Naive thymus-derived CD4-positive, alpha-beta T cell (primary cell): ENCODE measurements around the gene PSD2. TPM values are rescaled to one million over a fixed set of nuclear protein-coding genes. Genes with fewer than 3 reads are reported as not detected.

Source experiments
- ATAC-seq: fragments of 150-1000 bp; cut with Tn5 transposase; 2 replicates; pipeline ENCODE4 v1.10.0; 2021; ENCODE audit warnings: mild to moderate bottlenecking, moderate library complexity
- CTCF ChIA-PET: fragments of 350-600 bp; sonication (Branson Sonifier 250); formaldehyde crosslinking; loops from one replicate; lab custom pipeline; 2021; ENCODE audit warnings: antibody characterized with exemption; lab: Charles Lee
- POLR2A ChIA-PET: fragments of 350-600 bp; sonication (Branson Sonifier 250); formaldehyde crosslinking; loops from one replicate; lab custom pipeline; 2021; ENCODE audit warnings: antibody characterized with exemption, inconsistent platforms; lab: Charles Lee
- DNase-seq, 9 donors: peaks; one replicate each; pipeline versions ENCODE4 v3.0.0 to v3.0.0-alpha.2; 2020 to 2022; ENCODE audit warnings: mixed read lengths in 1 of 9
- H3K27ac ChIP-seq: one replicate; pipeline ENCODE4 v1.7.0; 2013; ENCODE audit warnings: mild to moderate bottlenecking, low read depth, low read length, moderate library complexity
- H3K27me3 ChIP-seq, 2 donors: one replicate each; pipeline ENCODE4 v1.7.0; 2013; ENCODE audit warnings: low read length in 2 of 2, mild to moderate bottlenecking in 2 of 2, moderate library complexity in 2 of 2; ENCODE audit not compliant: control insufficient read depth in 2 of 2, insufficient read depth in 2 of 2
- H3K36me3 ChIP-seq, 3 experiments: 1 replicate in 2 of 3; 2 replicates in 1 of 3; pipeline ENCODE4 v1.7.0; 2013; ENCODE audit warnings: low read length in 3 of 3, mild to moderate bottlenecking in 3 of 3, moderate library complexity in 1 of 3; ENCODE audit not compliant: insufficient read depth in 3 of 3, control insufficient read depth in 2 of 3
- H3K4me1 ChIP-seq, 2 donors: one replicate each; pipeline ENCODE4 v1.7.0; 2013; ENCODE audit warnings: low read length in 2 of 2, mild to moderate bottlenecking in 2 of 2, moderate library complexity in 1 of 2; ENCODE audit not compliant: control insufficient read depth in 2 of 2, insufficient read depth in 2 of 2
- H3K4me3 ChIP-seq: 2 replicates; pipeline ENCODE4 v1.7.0; 2013; ENCODE audit warnings: mild to moderate bottlenecking, low read length
- H3K9me3 ChIP-seq, 3 experiments: 1 replicate in 2 of 3; 2 replicates in 1 of 3; pipeline ENCODE4 v1.7.0; 2013; ENCODE audit warnings: low read length in 3 of 3; ENCODE audit not compliant: control insufficient read depth in 2 of 3
- H3K27ac Mint-ChIP-seq, 9 donors: one replicate each; pipeline ENCODE4 v1.8.0; 2020 to 2022; ENCODE audit warnings: mixed read lengths in 9 of 9, mild to moderate bottlenecking in 8 of 9, moderate library complexity in 5 of 9, inconsistent platforms in 2 of 9
- H3K27me3 Mint-ChIP-seq, 5 donors: one replicate each; pipeline ENCODE4 v1.8.0; 2021 to 2022; ENCODE audit warnings: mixed read lengths in 5 of 5, mild to moderate bottlenecking in 1 of 5
- H3K36me3 Mint-ChIP-seq, 5 donors: one replicate each; pipeline ENCODE4 v1.8.0; 2020 to 2022; ENCODE audit warnings: mixed read lengths in 5 of 5, mild to moderate bottlenecking in 3 of 5, inconsistent platforms in 1 of 5
- H3K4me1 Mint-ChIP-seq, 7 donors: one replicate each; pipeline ENCODE4 v1.8.0; 2020 to 2022; ENCODE audit warnings: mixed read lengths in 7 of 7, mild to moderate bottlenecking in 3 of 7, inconsistent platforms in 1 of 7
- H3K4me3 Mint-ChIP-seq, 10 donors: one replicate each; pipeline ENCODE4 v1.8.0; 2020 to 2022; ENCODE audit warnings: mild to moderate bottlenecking in 10 of 10, mixed read lengths in 10 of 10, moderate library complexity in 6 of 10, inconsistent platforms in 2 of 10
- H3K9me3 Mint-ChIP-seq, 11 donors: one replicate each; pipeline ENCODE4 v1.8.0; 2020 to 2022; ENCODE audit warnings: mixed read lengths in 11 of 11, mild to moderate bottlenecking in 4 of 11, inconsistent platforms in 1 of 11, moderate library complexity in 1 of 11
- intact Hi-C, 2 donors: fragments of 100-400 bp; cut with micrococcal nuclease; formaldehyde crosslinking; loops; one replicate each; pipeline ENCODE4 v1.15.1; 2023
- polyA plus RNA-seq, 2 donors: library from polyadenylated mRNA; unstranded; fragments of 300-500 nt; fragmentation: Illumina TruSeq; gene quantifications; one replicate each; pipeline ENCODE4 v1.2.3, GENCODE V29; 2021
- total RNA-seq, 6 experiments: library from RNA in 5 of 6; stranded (reverse) in 5 of 6; gene quantifications; 1 replicate in 5 of 6; 2 replicates in 1 of 6; pipeline ENCODE4 v1.2.3 and lab custom pipeline; 2021 to 2026

The PSD2 gene
- total and polyA plus RNA-seq, 7 experiments from 2014 or later, result 0.05 to 0.42 TPM; not detected in 5

DNA sequence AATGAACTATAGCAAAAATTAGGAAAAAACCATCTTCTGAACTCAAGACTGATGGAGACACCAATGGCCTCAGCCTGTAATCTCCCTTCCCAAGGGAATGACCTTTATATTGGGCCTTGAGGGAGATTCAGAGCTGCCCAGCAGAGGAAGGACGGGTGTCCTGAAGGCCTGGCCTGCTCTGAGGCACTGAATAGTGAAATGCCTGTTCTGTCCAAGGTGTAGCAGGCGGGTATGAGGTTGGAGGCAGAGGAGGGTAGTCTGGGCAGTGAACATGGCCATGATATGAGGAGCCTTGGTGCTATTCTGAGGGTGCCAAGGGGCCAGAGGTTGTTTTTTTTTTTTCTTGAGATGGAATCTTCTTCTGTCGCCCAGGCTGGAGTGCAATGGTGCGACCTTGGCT lies 25.0 kb downstream of the PSD2 start:
- Histone ChIP-seq H3K27ac (no peak overlapping the region), H3K9me3 (no peaks in the 10 kb centered on the region), H3K36me3 (no peaks in the 10 kb centered on the region), H3K4me3 (no peak overlapping the region), H3K4me1 (no peaks in the 10 kb centered on the region), H3K27me3 (no peaks in the 10 kb centered on the region)
- peaks cover 0 to 1% (median 0%) of the 10 kb centered on the region in 7 donors for H3K4me1 Mint-ChIP-seq
- POLR2A ChIA-PET, result no interaction called here
- H3K4me3 Mint-ChIP-seq, result no peak overlapping the region
- H3K36me3 Mint-ChIP-seq, result peaks cover 0 to 14% (median 4%) of the 10 kb centered on the region in 5 donors
- peaks cover 3 to 19% (median 11%) of the 10 kb centered on the region in 5 donors for H3K27me3 Mint-ChIP-seq
- no peak for DNase-seq
- intact Hi-C loops, result no loop called here
- ATAC-seq, result no peak
- peaks cover 2 to 20% (median 7%) of the 10 kb centered on the region in 11 donors for H3K9me3 Mint-ChIP-seq
- CTCF ChIA-PET, result no interaction called here
- H3K27ac Mint-ChIP-seq, result no peak overlapping the region

DNA sequence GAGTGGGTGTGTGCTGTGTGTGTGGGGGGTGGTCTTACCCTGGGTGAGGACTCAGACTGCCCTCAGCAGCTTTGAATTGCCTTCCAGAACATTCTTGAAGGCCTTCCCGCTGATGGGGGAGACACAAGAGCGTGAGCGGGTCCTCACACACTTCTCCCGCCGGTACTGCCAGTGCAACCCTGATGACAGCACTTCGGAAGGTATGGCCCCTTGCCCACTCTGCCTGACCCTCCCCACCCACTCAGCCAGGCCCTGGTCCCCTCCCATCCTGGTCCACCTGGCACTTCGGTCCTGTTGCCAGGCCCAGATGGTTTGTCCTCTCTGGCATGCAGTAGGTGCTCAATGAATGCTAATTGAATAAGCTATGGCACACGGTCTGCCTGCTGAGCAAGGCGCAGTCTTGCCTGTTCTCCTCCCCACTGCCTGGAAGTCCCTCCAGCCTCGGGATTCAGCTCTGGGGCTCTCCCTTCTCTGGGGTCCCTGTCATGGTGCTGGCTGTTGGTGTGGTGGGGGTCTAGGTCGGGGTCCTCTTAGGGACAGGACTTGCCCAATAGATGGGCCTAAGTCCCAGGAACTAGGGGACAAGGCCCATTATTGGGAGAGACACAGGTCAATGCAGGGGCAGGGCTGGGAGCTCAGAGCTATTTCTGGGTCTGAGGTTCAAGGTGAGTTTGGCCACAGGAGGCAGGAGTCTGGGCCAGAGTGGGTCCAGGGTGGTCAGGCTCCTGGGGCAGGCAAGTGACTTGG lies 26.4 kb downstream of the PSD2 start:
- Histone ChIP-seq H3K27ac (no peak overlapping the region), H3K36me3 (no peaks in the 10 kb centered on the region), H3K9me3 (no peaks in the 10 kb centered on the region), H3K4me3 (no peak overlapping the region), H3K4me1 (no peaks in the 10 kb centered on the region), H3K27me3 (no peaks in the 10 kb centered on the region)
- no peak for DNase-seq
- Mint-ChIP-seq H3K27me3 (peaks cover 2 to 15% (median 11%) of the 10 kb centered on the region in 5 donors), H3K4me1 (peaks cover 0 to 1% (median 0%) of the 10 kb centered on the region in 7 donors), H3K27ac (no peak overlapping the region), H3K4me3 (no peak overlapping the region), H3K9me3 (peaks cover 2 to 20% (median 7%) of the 10 kb centered on the region in 11 donors), H3K36me3 (peaks cover 0 to 14% (median 4%) of the 10 kb centered on the region in 5 donors)
- ChIA-PET CTCF (no interaction called here), POLR2A (no interaction called here)
- no peak for ATAC-seq
- intact Hi-C loops, result no loop called here

GRCh38 chr5:139822553-139823425 lies 27.2 kb downstream of the PSD2 start:
- no peak overlapping the region for H3K27ac ChIP-seq
- DNase-seq (no peak), ATAC-seq (no peak)
- no peaks in the 10 kb centered on the region for H3K36me3 ChIP-seq
- no peaks in the 10 kb centered on the region for H3K27me3 ChIP-seq
- H3K4me3 ChIP-seq, result no peak overlapping the region
- peaks cover 0 to 1% (median 0%) of the 10 kb centered on the region in 7 donors for H3K4me1 Mint-ChIP-seq
- H3K9me3 Mint-ChIP-seq, result peaks cover 2 to 17% (median 8%) of the 10 kb centered on the region in 11 donors
- peaks cover 4 to 15% (median 11%) of the 10 kb centered on the region in 5 donors for H3K27me3 Mint-ChIP-seq
- H3K4me1 ChIP-seq, result no peaks in the 10 kb centered on the region
- CTCF ChIA-PET, result no interaction called here
- no peak overlapping the region for H3K27ac Mint-ChIP-seq
- POLR2A ChIA-PET, result no interaction called here
- intact Hi-C loops, result no loop called here
- H3K9me3 ChIP-seq, result no peaks in the 10 kb centered on the region
- H3K36me3 Mint-ChIP-seq, result peaks cover 0 to 17% (median 4%) of the 10 kb centered on the region in 5 donors
- no peak overlapping the region for H3K4me3 Mint-ChIP-seq

DNA sequence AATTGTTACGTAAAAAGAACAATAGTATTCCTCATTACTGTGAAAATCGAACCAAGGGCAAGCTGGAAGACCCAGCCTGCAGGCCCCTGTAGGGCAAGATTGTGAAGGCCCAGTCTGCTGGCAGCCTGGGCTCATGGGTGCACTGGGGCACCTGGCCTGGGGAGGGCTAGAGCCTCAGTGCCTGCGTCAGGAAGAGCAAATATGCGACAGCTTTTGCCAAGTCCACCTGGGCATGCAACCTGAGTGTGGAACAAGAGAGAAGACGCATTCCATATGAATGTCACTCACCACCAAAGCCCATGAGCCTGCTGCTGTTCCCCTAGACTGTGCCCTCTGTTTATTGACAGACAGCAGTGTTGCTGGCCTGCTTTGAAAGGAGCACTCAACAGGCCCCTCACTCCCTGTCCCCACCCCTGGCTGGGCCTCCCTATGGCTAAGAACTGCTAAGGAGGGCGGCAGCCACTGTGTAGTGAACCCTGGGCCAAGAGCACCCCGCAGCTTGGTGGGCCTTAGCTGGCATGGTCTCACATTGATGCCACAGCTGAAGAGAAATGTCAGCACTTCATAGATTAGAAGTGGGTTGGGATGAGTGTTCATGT lies 28.2 kb downstream of the PSD2 start:
- no peak for ATAC-seq
- Mint-ChIP-seq H3K4me1 (peaks cover 0 to 1% (median 0%) of the 10 kb centered on the region in 7 donors), H3K9me3 (peaks cover 2 to 12% (median 7%) of the 10 kb centered on the region in 11 donors), H3K27me3 (peaks cover 6 to 15% (median 7%) of the 10 kb centered on the region in 5 donors), H3K4me3 (no peak overlapping the region), H3K36me3 (peaks cover 0 to 15% (median 4%) of the 10 kb centered on the region in 5 donors), H3K27ac (no peak overlapping the region)
- Histone ChIP-seq H3K9me3 (no peaks in the 10 kb centered on the region), H3K36me3 (no peaks in the 10 kb centered on the region), H3K4me1 (no peaks in the 10 kb centered on the region), H3K27ac (no peak overlapping the region), H3K4me3 (no peak overlapping the region), H3K27me3 (no peaks in the 10 kb centered on the region)
- POLR2A ChIA-PET, result interaction anchor here (0.6 kb wide), 1 partner anchor 36 kb away, joined by 3 read pairs; no protein-coding TSS in a partner anchor
- CTCF ChIA-PET, result no interaction called here
- DNase-seq, result no peak
- intact Hi-C loops, result no loop called here

GRCh38 chr5:139825690-139826089 lies 30.1 kb downstream of the PSD2 start:
- Histone ChIP-seq H3K4me1 (no peaks in the 10 kb centered on the region), H3K27ac (no peak overlapping the region), H3K9me3 (no peaks in the 10 kb centered on the region), H3K27me3 (no peaks in the 10 kb centered on the region), H3K36me3 (no peaks in the 10 kb centered on the region), H3K4me3 (no peak overlapping the region)
- H3K4me3 Mint-ChIP-seq, result no peak overlapping the region
- peaks cover 0 to 10% (median 0%) of the 10 kb centered on the region in 11 donors for H3K9me3 Mint-ChIP-seq
- peaks cover 0 to 10% (median 2%) of the 10 kb centered on the region in 5 donors for H3K27me3 Mint-ChIP-seq
- H3K27ac Mint-ChIP-seq, result no peak overlapping the region
- intact Hi-C loops, result no loop called here
- ATAC-seq (no peak), DNase-seq (no peak)
- H3K4me1 Mint-ChIP-seq, result peaks cover 0 to 1% (median 0%) of the 10 kb centered on the region in 7 donors
- peaks cover 0 to 6% (median 0%) of the 10 kb centered on the region in 5 donors for H3K36me3 Mint-ChIP-seq
- ChIA-PET POLR2A (no interaction called here), CTCF (interaction anchor here (0.6 kb wide), 1 partner anchor 527 kb away, joined by 4 read pairs; no protein-coding TSS in a partner anchor)

DNA sequence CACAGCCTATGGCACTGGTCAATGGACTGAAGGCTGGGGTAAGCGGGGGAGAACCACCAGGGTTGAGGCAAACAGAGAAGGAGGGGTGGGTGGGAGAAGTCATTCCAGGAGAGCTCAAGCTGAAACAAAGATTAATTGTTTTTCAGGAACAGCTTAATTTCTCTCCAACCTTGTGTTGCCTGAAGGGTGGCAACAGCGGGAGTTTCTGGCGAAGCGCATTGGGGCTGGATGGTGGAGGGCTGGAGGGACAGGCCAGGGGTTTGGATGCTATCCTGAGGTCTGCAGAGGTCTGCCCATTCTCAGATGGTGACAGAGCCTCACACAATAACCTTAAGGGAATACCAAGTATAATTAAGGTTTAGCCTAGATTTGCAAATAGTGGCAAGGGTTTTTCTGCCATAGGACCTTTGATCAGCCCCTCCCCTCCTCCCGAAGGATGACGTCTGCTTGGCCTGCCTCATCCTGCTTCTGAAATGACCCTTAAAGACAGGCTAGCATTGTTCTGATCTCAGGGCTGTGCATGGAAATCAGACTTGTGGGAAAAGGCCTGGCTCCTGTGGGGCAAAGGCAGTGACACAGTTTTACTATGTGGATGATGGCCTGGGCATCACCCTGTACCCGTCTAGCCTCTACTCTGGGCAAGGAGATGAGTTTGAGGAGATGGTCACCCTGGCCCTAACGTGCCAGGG lies 32.7 kb downstream of the PSD2 start:
- DNase-seq, result no peak
- POLR2A ChIA-PET, result no interaction called here
- H3K9me3 Mint-ChIP-seq, result peaks cover 0 to 10% (median 0%) of the 10 kb centered on the region in 11 donors
- Histone ChIP-seq H3K27me3 (no peaks in the 10 kb centered on the region), H3K4me3 (no peak overlapping the region), H3K36me3 (no peaks in the 10 kb centered on the region), H3K9me3 (no peaks in the 10 kb centered on the region), H3K4me1 (no peaks in the 10 kb centered on the region), H3K27ac (no peak overlapping the region)
- no peak for ATAC-seq
- intact Hi-C loops, result no loop called here
- no peak overlapping the region for H3K4me3 Mint-ChIP-seq
- H3K27ac Mint-ChIP-seq, result no peak overlapping the region
- H3K36me3 Mint-ChIP-seq, result peaks cover 0 to 6% (median 0%) of the 10 kb centered on the region in 5 donors
- peaks cover 0 to 24% (median 5%) of the 10 kb centered on the region in 5 donors for H3K27me3 Mint-ChIP-seq
- no peaks in the 10 kb centered on the region for H3K4me1 Mint-ChIP-seq
- CTCF ChIA-PET, result no interaction called here
